B cell (primary cell): ENCODE results near the gene CMPK1. TPM values are rescaled to one million over a fixed set of nuclear protein-coding genes. Genes with fewer than 3 reads are reported as not detected.

Source experiments
- ATAC-seq: fragments of 200-7000 bp; cut with Tn5 transposase; one replicate; pipeline ENCODE4 v1.10.0; 2021; ENCODE audit warnings: low read depth, mild to moderate bottlenecking, moderate number of reproducible peaks, moderate library complexity
- CTCF ChIA-PET: fragments of 350-600 bp; sonication (Branson Sonifier 250); formaldehyde crosslinking; loops from one replicate; lab custom pipeline; 2021; ENCODE audit warnings: antibody characterized with exemption, inconsistent platforms; lab: Charles Lee
- POLR2A ChIA-PET: fragments of 350-600 bp; sonication (Branson Sonifier 250); formaldehyde crosslinking; loops from one replicate; lab custom pipeline; 2021; ENCODE audit warnings: antibody characterized with exemption; lab: Charles Lee
- DNase-seq: peaks from one replicate; pipeline ENCODE4 v3.0.0; 2013
- H2AFZ ChIP-seq: 2 replicates; pipeline ENCODE4 v1.6.1; 2012; ENCODE audit warnings: mild to moderate bottlenecking, low read depth, low read length; ENCODE audit not compliant: insufficient read depth, poor library complexity, severe bottlenecking
- H3K27ac ChIP-seq, 2 donors: 1 replicate in 1 of 2; 2 replicates in 1 of 2; pipeline ENCODE4 v1.5.1; 2012 to 2013; ENCODE audit warnings: low read length in 2 of 2, mild to moderate bottlenecking in 2 of 2, moderate library complexity in 1 of 2
- H3K27me3 ChIP-seq, 4 experiments: fragments of 200-600 bp in 1 of 4; sonication (generic) in 1 of 4; replicated peaks in 1 of 4; 1 replicate in 2 of 4; 2 replicates in 2 of 4; pipeline versions ENCODE4 v1.6.1 to v1.7.0; 2013 to 2016; ENCODE audit warnings: low read length in 3 of 4, mild to moderate bottlenecking in 2 of 4, mixed read lengths in 1 of 4, moderate library complexity in 1 of 4; ENCODE audit not compliant: insufficient read depth in 4 of 4, control insufficient read depth in 3 of 4; ENCODE audit errors: control extremely low read depth in 1 of 4
- H3K36me3 ChIP-seq, 2 experiments: replicated peaks in 1 of 2; 1 replicate in 1 of 2; 2 replicates in 1 of 2; pipeline versions ENCODE4 v1.6.1 to v1.7.1; 2013; ENCODE audit warnings: low read length in 1 of 2; ENCODE audit not compliant: insufficient read depth in 2 of 2, control insufficient read depth in 1 of 2; ENCODE audit errors: control extremely low read depth in 1 of 2, extremely low read depth in 1 of 2
- H3K4me1 ChIP-seq, 2 donors: fragments of 200-600 bp in 1 of 2; sonication (generic) in 1 of 2; 1 replicate in 1 of 2; 2 replicates in 1 of 2; pipeline versions ENCODE4 v1.5.1 to v1.6.1; 2013 to 2017; ENCODE audit warnings: low read length in 2 of 2; ENCODE audit not compliant: control insufficient read depth in 2 of 2, insufficient read depth in 2 of 2
- H3K4me2 ChIP-seq: replicated peaks from 2 replicates; pipeline ENCODE3; 2012; ENCODE audit warnings: mild to moderate bottlenecking, low read depth, low read length; ENCODE audit not compliant: poor library complexity, severe bottlenecking
- H3K4me3 ChIP-seq, 5 experiments: fragments of 200-600 bp in 1 of 5; sonication (generic) in 1 of 5; 1 replicate in 3 of 5; 2 replicates in 2 of 5; pipeline versions ENCODE4 v1.5.1 to v1.7.0; 2011 to 2016; ENCODE audit warnings: low read length in 4 of 5, mild to moderate bottlenecking in 4 of 5, low read depth in 2 of 5, control low read depth in 1 of 5, moderate library complexity in 1 of 5; ENCODE audit not compliant: insufficient read depth in 1 of 5; ENCODE audit errors: control extremely low read depth in 1 of 5, extremely low read depth in 1 of 5
- H3K79me2 ChIP-seq: fragments of 200-600 bp; sonication (generic); one replicate; pipeline ENCODE4 v1.6.0; 2016; ENCODE audit warnings: low read length; ENCODE audit not compliant: control insufficient read depth, insufficient read depth
- H3K9ac ChIP-seq: fragments of 200-600 bp; sonication (generic); 2 replicates; pipeline ENCODE4 v1.6.1; 2017; ENCODE audit warnings: mild to moderate bottlenecking, low read length, moderate library complexity
- H3K9me3 ChIP-seq, 3 donors: one replicate each; pipeline versions ENCODE4 v1.6.1 to v1.7.1; 2013; ENCODE audit warnings: low read length in 2 of 3; ENCODE audit not compliant: control insufficient read depth in 2 of 3, insufficient read depth in 1 of 3; ENCODE audit errors: control extremely low read depth in 1 of 3
- H4K20me1 ChIP-seq: 2 replicates; pipeline ENCODE4 v1.6.0; 2012; ENCODE audit warnings: mild to moderate bottlenecking, low read length; ENCODE audit not compliant: insufficient read depth, control insufficient read depth, poor library complexity, severe bottlenecking
- H3K27ac Mint-ChIP-seq: one replicate; pipeline ENCODE4 v1.8.0; 2021; ENCODE audit warnings: mixed read lengths
- H3K27me3 Mint-ChIP-seq: one replicate; pipeline ENCODE4 v1.8.0; 2021; ENCODE audit warnings: mixed read lengths
- H3K4me1 Mint-ChIP-seq: one replicate; pipeline ENCODE4 v1.8.0; 2021; ENCODE audit warnings: mixed read lengths
- H3K4me3 Mint-ChIP-seq: one replicate; pipeline ENCODE4 v1.8.0; 2021; ENCODE audit warnings: mixed read lengths
- H3K9me3 Mint-ChIP-seq: one replicate; pipeline ENCODE4 v1.8.0; 2022; ENCODE audit warnings: mixed read lengths; ENCODE audit not compliant: insufficient read depth
- CTCF ChIP-seq: fragments of 200-600 bp; IDR thresholded peaks from one replicate; pipeline ENCODE4 v1.8.0; 2022; ENCODE audit warnings: antibody characterized with exemption, mild to moderate bottlenecking
- EZH2 ChIP-seq: IDR thresholded peaks from 2 replicates; pipeline ENCODE4 v1.6.1; 2012; ENCODE audit warnings: borderline replicate concordance, low read depth, mild to moderate bottlenecking, moderate library complexity, low read length; ENCODE audit not compliant: insufficient read depth, poor library complexity, severe bottlenecking
- WGBS: methylation state at CpG from one replicate; pipeline ENCODE4 v1.1.5; 2013; ENCODE audit warnings: missing lambda C conversion rate; ENCODE audit not compliant: insufficient coverage; 5-methylcytosine and 5-hydroxymethylcytosine counted together
- intact Hi-C: fragments of 100-400 bp; cut with micrococcal nuclease; formaldehyde crosslinking; loops from one replicate; pipeline ENCODE4 v1.10.0; 2022
- polyA plus RNA-seq: library from polyadenylated mRNA; depleted of rRNA; stranded (reverse); fragments of >200 nt; gene quantifications from 2 replicates; pipeline ENCODE4 v1.2.3, GENCODE V29; 2012
- total RNA-seq, 2 donors: library from RNA; stranded (reverse); fragments of 120-200 nt in 1 of 2; gene quantifications; 1 replicate in 1 of 2; 2 replicates in 1 of 2; pipeline versions ENCODE4 v1.2.3 to v1.2.4, GENCODE V29; 2013 to 2022

CMPK1 gene
- total and polyA plus RNA-seq, 2 donors (not counting 1 experiment from before 2014, with no cell fraction given), result 16.8 to 97.4 TPM

GRCh38 chr1:47302472-47302871 lies 31.1 kb upstream of the CMPK1 start:
- H3K4me3 ChIP-seq, result no peak overlapping the region
- no peak overlapping the region for H3K27ac ChIP-seq
- no peaks in the 10 kb centered on the region for H3K9me3 Mint-ChIP-seq
- ATAC-seq (no peak), DNase-seq (no peak)
- H3K36me3 ChIP-seq, result peaks cover 0 to 4% of the 10 kb centered on the region in 2 experiments
- no peaks in the 10 kb centered on the region for H3K27me3 Mint-ChIP-seq
- no peaks in the 10 kb centered on the region for H3K27me3 ChIP-seq
- H3K4me2 ChIP-seq, result no peak overlapping the region
- intact Hi-C loops, result no loop called here
- POLR2A ChIA-PET, result no interaction called here
- H3K4me1 ChIP-seq, result no peaks in the 10 kb centered on the region
- no peaks in the 10 kb centered on the region for H3K9me3 ChIP-seq
- WGBS, result no CpG with 5 or more reads among the region's 2 CpGs
- H3K27ac Mint-ChIP-seq, result no peak overlapping the region
- TF ChIP-seq EZH2, result no peak
- no peak for TF ChIP-seq CTCF
- no peaks in the 10 kb centered on the region for H3K4me1 Mint-ChIP-seq
- H3K9ac ChIP-seq, result no peak overlapping the region
- H4K20me1 ChIP-seq, result no peaks in the 10 kb centered on the region
- H2AFZ ChIP-seq, result no peak overlapping the region
- no peak overlapping the region for H3K4me3 Mint-ChIP-seq
- CTCF ChIA-PET, result no interaction called here
- no peaks in the 10 kb centered on the region for H3K79me2 ChIP-seq

GRCh38 chr1:47309427-47309826 lies 24.2 kb upstream of the CMPK1 start:
- Histone ChIP-seq H3K4me3 (no peak overlapping the region), H4K20me1 (no peaks in the 10 kb centered on the region), H3K27ac (no peak overlapping the region), H2AFZ (no peak overlapping the region), H3K4me2 (no peak overlapping the region), H3K9ac (no peak overlapping the region), H3K79me2 (peaks cover 2% of the 10 kb centered on the region), H3K36me3 (no peaks in the 10 kb centered on the region), H3K9me3 (no peaks in the 10 kb centered on the region), H3K27me3 (no peaks in the 10 kb centered on the region), H3K4me1 (peaks cover 0 to 8% of the 10 kb centered on the region in 2 donors)
- DNase-seq (no peak), ATAC-seq (no peak)
- ChIA-PET POLR2A (no interaction called here), CTCF (no interaction called here)
- Mint-ChIP-seq H3K4me3 (no peak overlapping the region), H3K27ac (no peak overlapping the region), H3K27me3 (no peaks in the 10 kb centered on the region), H3K9me3 (no peaks in the 10 kb centered on the region), H3K4me1 (peaks cover 12% of the 10 kb centered on the region)
- intact Hi-C loops, result no loop called here
- TF ChIP-seq CTCF (no peak), EZH2 (no peak)
- WGBS, result 100% methylated on average over 2 of the region's 4 CpGs
